PC-3 (cell line): ENCODE measurements around the gene TWSG1. TPM values are rescaled to one million over a fixed set of nuclear protein-coding genes. Genes with fewer than 3 reads are reported as not detected.

Source experiments
- ATAC-seq: fragments of 200-7000 bp; cut with Tn5 transposase; 2 replicates; pipeline ENCODE4 v1.9.1; 2020; ENCODE audit warnings: mild to moderate bottlenecking, moderate library complexity
- BruUV-seq: library from RNA; stranded (reverse); fragments of 400-500 nt; replicated peaks from 2 replicates; lab custom pipeline; 2021; lab: Mats Ljungman, UMichigan
- CTCF ChIA-PET: fragments of 300-600 bp; sonication (Branson Sonifier 250); formaldehyde crosslinking; loops from one replicate; lab custom pipeline; 2022; ENCODE audit warnings: antibody characterized with exemption; lab: Charles Lee
- POLR2A ChIA-PET: fragments of 300-600 bp; sonication (Branson Sonifier 250); formaldehyde crosslinking; loops from one replicate; lab custom pipeline; 2022; ENCODE audit warnings: antibody characterized with exemption; ENCODE audit not compliant: unreplicated experiment; lab: Charles Lee
- DNase-seq: peaks from one replicate; pipeline ENCODE4 v3.0.0-alpha.2; 2015
- H2AFZ ChIP-seq: fragments of 300-600 bp; sonication (generic); 2 replicates; pipeline ENCODE4 v1.6.0; 2016; ENCODE audit warnings: antibody characterized with exemption, low read length
- H3F3A ChIP-seq: fragments of 300-600 bp; sonication (generic); one replicate; pipeline ENCODE4 v1.6.0; 2017; ENCODE audit warnings: antibody characterized with exemption, low read length, control low read depth, mild to moderate bottlenecking; ENCODE audit not compliant: unreplicated experiment
- H3K27ac ChIP-seq: fragments of 300-600 bp; sonication (generic); 2 replicates; pipeline ENCODE4 v1.5.1; 2016; ENCODE audit warnings: mild to moderate bottlenecking, low read length
- H3K27me3 ChIP-seq: fragments of 300-600 bp; sonication (generic); 2 replicates; pipeline ENCODE4 v1.6.1; 2016; ENCODE audit warnings: low read length, mixed read lengths
- H3K36me3 ChIP-seq: fragments of 300-600 bp; sonication (generic); 2 replicates; pipeline ENCODE4 v1.6.1; 2016; ENCODE audit warnings: low read depth, mixed run types, low read length, mixed read lengths
- H3K4me1 ChIP-seq: fragments of 300-600 bp; sonication (generic); 2 replicates; pipeline ENCODE4 v1.5.1; 2016; ENCODE audit warnings: low read length; ENCODE audit not compliant: insufficient read depth
- H3K4me2 ChIP-seq: fragments of 300-600 bp; sonication (generic); 2 replicates; pipeline ENCODE4 v1.6.0; 2016; ENCODE audit warnings: low read length
- H3K4me3 ChIP-seq: fragments of 300-600 bp; sonication (generic); 2 replicates; pipeline ENCODE4 v1.5.1; 2016; ENCODE audit warnings: mild to moderate bottlenecking, low read length, mixed read lengths
- H3K79me2 ChIP-seq: fragments of 300-600 bp; sonication (generic); 2 replicates; pipeline ENCODE4 v1.6.1; 2017; ENCODE audit warnings: low read length, mixed read lengths
- H3K9ac ChIP-seq: fragments of 300-600 bp; sonication (generic); 2 replicates; pipeline ENCODE4 v1.6.0; 2016; ENCODE audit warnings: mild to moderate bottlenecking, low read length
- H3K9me2 ChIP-seq: fragments of 300-600 bp; sonication (generic); replicated peaks from 2 replicates; pipeline ENCODE4 v1.6.1; 2016; ENCODE audit warnings: mixed run types, low read length, mixed read lengths
- H3K9me3 ChIP-seq: fragments of 300-600 bp; sonication (generic); 2 replicates; pipeline ENCODE4 v1.6.1; 2016; ENCODE audit warnings: low read length, mixed read lengths
- H4K20me1 ChIP-seq: fragments of 300-600 bp; sonication (generic); 2 replicates; pipeline ENCODE4 v1.6.1; 2016; ENCODE audit warnings: low read length, mixed read lengths
- EZH2 ChIP-seq: fragments of 300-600 bp; sonication (generic); IDR thresholded peaks from one replicate; pipeline ENCODE4 v1.6.1; 2017; ENCODE audit warnings: antibody characterized with exemption, mild to moderate bottlenecking, low read length; ENCODE audit not compliant: unreplicated experiment
- EZH2phosphoT487 ChIP-seq: fragments of 300-600 bp; sonication (generic); IDR thresholded peaks from 2 replicates; pipeline ENCODE4 v1.6.1; 2018; ENCODE audit warnings: mild to moderate bottlenecking, antibody characterized with exemption, low read length, borderline replicate concordance
- intact Hi-C: fragments of 100-400 bp; cut with micrococcal nuclease; formaldehyde crosslinking; loops from 2 replicates; pipeline ENCODE4 v1.9.0; 2023
- total RNA-seq: library from RNA; depleted of rRNA; stranded (reverse); fragments of >200 nt; gene quantifications from 2 replicates; pipeline ENCODE4 v1.2.3, GENCODE V29; 2014
- TF ChIP-seq, protein P1 (sequence below): fragments of 300-600 bp; sonication (generic); conservative IDR thresholded peaks from 2 replicates; pipeline ENCODE4 v1.5.1; 2017; ENCODE audit warnings: antibody characterized with exemption, low read depth, mild to moderate bottlenecking, low read length

TWSG1 gene
- total RNA-seq, 1 experiment from 2014 or later = 32.8 TPM

- Histone ChIP-seq H3K9me3 (no peaks in the 10 kb centered on the region), H4K20me1 (no peaks in the 10 kb centered on the region), H3K9me2 (no peaks in the 10 kb centered on the region), H3F3A (peaks cover 9% of the 10 kb centered on the region), H3K79me2 (peaks cover 32% of the 10 kb centered on the region), H3K27ac (no peak overlapping the region), H3K27me3 (no peaks in the 10 kb centered on the region), H3K9ac (peak overlapping the region; percentile 77), H3K4me1 (peaks cover 39% of the 10 kb centered on the region), H3K36me3 (peaks cover 8% of the 10 kb centered on the region), H3K4me2 (peak overlapping the region; percentile 85), H2AFZ (peak overlapping the region; percentile 82), H3K4me3 (peak overlapping the region; percentile 72)
- DNase-seq (peak; percentile 43), ATAC-seq (peak; percentile 39)
- CTCF ChIA-PET = interaction anchor here (0.6 to 1.0 kb wide), 4 partner anchors 57 to 349 kb away, joined by 3 read pairs; no protein-coding TSS in a partner anchor
- TF ChIP-seq, protein P1, sequence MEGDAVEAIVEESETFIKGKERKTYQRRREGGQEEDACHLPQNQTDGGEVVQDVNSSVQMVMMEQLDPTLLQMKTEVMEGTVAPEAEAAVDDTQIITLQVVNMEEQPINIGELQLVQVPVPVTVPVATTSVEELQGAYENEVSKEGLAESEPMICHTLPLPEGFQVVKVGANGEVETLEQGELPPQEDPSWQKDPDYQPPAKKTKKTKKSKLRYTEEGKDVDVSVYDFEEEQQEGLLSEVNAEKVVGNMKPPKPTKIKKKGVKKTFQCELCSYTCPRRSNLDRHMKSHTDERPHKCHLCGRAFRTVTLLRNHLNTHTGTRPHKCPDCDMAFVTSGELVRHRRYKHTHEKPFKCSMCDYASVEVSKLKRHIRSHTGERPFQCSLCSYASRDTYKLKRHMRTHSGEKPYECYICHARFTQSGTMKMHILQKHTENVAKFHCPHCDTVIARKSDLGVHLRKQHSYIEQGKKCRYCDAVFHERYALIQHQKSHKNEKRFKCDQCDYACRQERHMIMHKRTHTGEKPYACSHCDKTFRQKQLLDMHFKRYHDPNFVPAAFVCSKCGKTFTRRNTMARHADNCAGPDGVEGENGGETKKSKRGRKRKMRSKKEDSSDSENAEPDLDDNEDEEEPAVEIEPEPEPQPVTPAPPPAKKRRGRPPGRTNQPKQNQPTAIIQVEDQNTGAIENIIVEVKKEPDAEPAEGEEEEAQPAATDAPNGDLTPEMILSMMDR = no peak
- TF ChIP-seq EZH2phosphoT487 = no peak
- TF ChIP-seq EZH2 = no peak
- intact Hi-C loops = loop anchor here (2.0 to 10.0 kb wide), 6 partner anchors 30 to 198 kb away; partner anchors contain the start of genes ANKRD12 and RALBP1
- POLR2A ChIA-PET = interaction anchor here (0.6 to 1.0 kb wide), 2 partner anchors 170 to 199 kb away, joined by 4 to 7 read pairs; no protein-coding TSS in a partner anchor
- BruUV-seq = no TSS peak
These were observed 562 bp downstream of the TWSG1 start for GRCh38 chr18:9334973-9335696.

- peaks cover 34% of the 10 kb centered on the region for H3K4me1 ChIP-seq
- peak overlapping the region; percentile 72 for H3K4me3 ChIP-seq
- H3K9me3 ChIP-seq = no peaks in the 10 kb centered on the region
- H3K27ac ChIP-seq = no peak overlapping the region
- BruUV-seq = TSS peak; percentile 62
- H3K9ac ChIP-seq = peak overlapping the region; percentile 77
- H4K20me1 ChIP-seq = no peaks in the 10 kb centered on the region
- ChIA-PET CTCF (interaction anchor here (0.6 kb wide), 1 partner anchor 348 kb away, joined by 3 read pairs; no protein-coding TSS in a partner anchor), POLR2A (no interaction called here)
- ATAC-seq (no peak), DNase-seq (no peak)
- H3K4me2 ChIP-seq = peak overlapping the region; percentile 85
- TF ChIP-seq EZH2phosphoT487 (no peak), EZH2 (no peak)
- TF ChIP-seq, protein P1 = no peak
- peaks cover 8% of the 10 kb centered on the region for H3K36me3 ChIP-seq
- H2AFZ ChIP-seq = peak overlapping the region; percentile 82; the same call in 1 of the 2 replicates
- H3K9me2 ChIP-seq = no peaks in the 10 kb centered on the region
- peaks cover 32% of the 10 kb centered on the region for H3K79me2 ChIP-seq
- H3K27me3 ChIP-seq = no peaks in the 10 kb centered on the region
- intact Hi-C loops = loop anchor here (2.0 to 10.0 kb wide), 6 partner anchors 29 to 199 kb away; partner anchors contain the start of genes ANKRD12 and RALBP1
- peaks cover 4% of the 10 kb centered on the region for H3F3A ChIP-seq
These were observed 1.1 kb downstream of the TWSG1 start for GRCh38 chr18:9335697-9336045.
